Mesenchymal stem cell (in vitro differentiated cells and primary cell): ENCODE results near the gene RBFOX2.

Experiments used
- DNase-seq: peaks from one replicate; pipeline ENCODE4 v3.0.0-alpha.2; 2013
- H2AFZ ChIP-seq: one replicate; pipeline ENCODE4 v1.6.1; 2013; ENCODE audit warnings: low read depth, mild to moderate bottlenecking, control low read depth, inconsistent platforms, low read length, moderate library complexity
- H2AK5ac ChIP-seq: 2 replicates; pipeline ENCODE4 v1.6.1; 2013; ENCODE audit warnings: low read length, moderate library complexity, mild to moderate bottlenecking, inconsistent platforms; ENCODE audit not compliant: severe bottlenecking
- H2BK120ac ChIP-seq: one replicate; pipeline ENCODE4 v1.6.1; 2013; ENCODE audit warnings: low read depth, mild to moderate bottlenecking, inconsistent platforms, low read length, moderate library complexity
- H2BK12ac ChIP-seq, 2 experiments: one replicate each; pipeline ENCODE4 v1.6.1; 2013; ENCODE audit warnings: inconsistent platforms in 2 of 2, low read length in 2 of 2, mild to moderate bottlenecking in 2 of 2, moderate library complexity in 2 of 2, control low read depth in 1 of 2
- H2BK15ac ChIP-seq: one replicate; pipeline ENCODE4 v1.6.1; 2013; ENCODE audit warnings: mild to moderate bottlenecking, low read depth, inconsistent platforms; ENCODE audit not compliant: poor library complexity, severe bottlenecking
- H2BK5ac ChIP-seq: 2 replicates; pipeline ENCODE4 v1.6.1; 2013; ENCODE audit warnings: low read depth, mild to moderate bottlenecking, low read length, control low read depth, inconsistent platforms; ENCODE audit not compliant: poor library complexity, severe bottlenecking
- H3K14ac ChIP-seq, 2 experiments: one replicate each; pipeline ENCODE4 v1.6.1; 2013; ENCODE audit warnings: inconsistent platforms in 2 of 2, low read length in 2 of 2, control low read depth in 1 of 2, mild to moderate bottlenecking in 1 of 2, moderate library complexity in 1 of 2
- H3K18ac ChIP-seq, 2 experiments: one replicate each; pipeline ENCODE4 v1.6.1; 2013; ENCODE audit warnings: inconsistent platforms in 2 of 2, low read length in 2 of 2, control low read depth in 1 of 2, low read depth in 1 of 2, mild to moderate bottlenecking in 1 of 2
- H3K23ac ChIP-seq, 2 experiments: one replicate each; pipeline ENCODE4 v1.6.1; 2013; ENCODE audit warnings: inconsistent platforms in 2 of 2, low read length in 2 of 2, mild to moderate bottlenecking in 2 of 2, moderate library complexity in 2 of 2, control low read depth in 1 of 2
- H3K27ac ChIP-seq: 2 replicates; pipeline ENCODE4 v1.5.1; 2013; ENCODE audit warnings: mild to moderate bottlenecking, moderate library complexity, low read length, control low read depth, inconsistent platforms; ENCODE audit not compliant: poor library complexity, severe bottlenecking
- H3K27me3 ChIP-seq, 2 experiments: 2 replicates each; pipeline versions ENCODE4 v1.6.1 to v1.7.0; 2013; ENCODE audit warnings: low read length in 2 of 2, mild to moderate bottlenecking in 2 of 2, moderate library complexity in 2 of 2, control low read depth in 1 of 2, inconsistent platforms in 1 of 2; ENCODE audit not compliant: control insufficient read depth in 1 of 2, insufficient read depth in 1 of 2
- H3K36me3 ChIP-seq, 2 experiments: 2 replicates each; pipeline versions ENCODE4 v1.6.1 to v1.7.0; 2013; ENCODE audit warnings: low read length in 2 of 2, control low read depth in 1 of 2, inconsistent platforms in 1 of 2, low read depth in 1 of 2, mild to moderate bottlenecking in 1 of 2; ENCODE audit not compliant: insufficient read depth in 2 of 2, control insufficient read depth in 1 of 2
- H3K4ac ChIP-seq, 2 experiments: one replicate each; pipeline ENCODE4 v1.6.1; 2013; ENCODE audit warnings: inconsistent platforms in 2 of 2, low read length in 2 of 2, mild to moderate bottlenecking in 2 of 2, moderate library complexity in 2 of 2, control low read depth in 1 of 2, low read depth in 1 of 2
- H3K4me1 ChIP-seq: 2 replicates; pipeline ENCODE4 v1.6.1; 2013; ENCODE audit warnings: low read depth, low read length, control low read depth; ENCODE audit not compliant: control insufficient read depth, insufficient read depth
- H3K4me2 ChIP-seq: 2 replicates; pipeline ENCODE4 v1.6.1; 2013; ENCODE audit warnings: low read length, mild to moderate bottlenecking, inconsistent platforms; ENCODE audit not compliant: poor library complexity, severe bottlenecking
- H3K4me3 ChIP-seq, 2 experiments: 2 replicates each; pipeline versions ENCODE4 v1.5.1 to v1.7.0; 2013; ENCODE audit warnings: low read length in 2 of 2, mild to moderate bottlenecking in 2 of 2, control low read depth in 1 of 2, low read depth in 1 of 2; ENCODE audit not compliant: insufficient read depth in 1 of 2
- H3K79me1 ChIP-seq: replicated peaks from 2 replicates; pipeline ENCODE4 v1.6.1; 2013; ENCODE audit warnings: mild to moderate bottlenecking, control low read depth, low read length, inconsistent platforms; ENCODE audit not compliant: poor library complexity, severe bottlenecking
- H3K9ac ChIP-seq: 2 replicates; pipeline ENCODE4 v1.7.0; 2013; ENCODE audit warnings: mild to moderate bottlenecking, low read length, moderate library complexity
- H3K9me3 ChIP-seq: 2 replicates; pipeline ENCODE4 v1.7.0; 2013; ENCODE audit warnings: mild to moderate bottlenecking, low read length; ENCODE audit not compliant: control insufficient read depth
- H4K8ac ChIP-seq: one replicate; pipeline ENCODE4 v1.6.1; 2013; ENCODE audit warnings: inconsistent platforms, mild to moderate bottlenecking, low read length, moderate library complexity
- H4K91ac ChIP-seq: one replicate; pipeline ENCODE4 v1.6.1; 2013; ENCODE audit warnings: mild to moderate bottlenecking, low read length, inconsistent platforms
- WGBS: methylation state at CpG from one replicate; pipeline ENCODE4 v1.1.7; 2013; ENCODE audit warnings: mixed read lengths; 5-methylcytosine and 5-hydroxymethylcytosine counted together

RBFOX2 gene

DNA sequence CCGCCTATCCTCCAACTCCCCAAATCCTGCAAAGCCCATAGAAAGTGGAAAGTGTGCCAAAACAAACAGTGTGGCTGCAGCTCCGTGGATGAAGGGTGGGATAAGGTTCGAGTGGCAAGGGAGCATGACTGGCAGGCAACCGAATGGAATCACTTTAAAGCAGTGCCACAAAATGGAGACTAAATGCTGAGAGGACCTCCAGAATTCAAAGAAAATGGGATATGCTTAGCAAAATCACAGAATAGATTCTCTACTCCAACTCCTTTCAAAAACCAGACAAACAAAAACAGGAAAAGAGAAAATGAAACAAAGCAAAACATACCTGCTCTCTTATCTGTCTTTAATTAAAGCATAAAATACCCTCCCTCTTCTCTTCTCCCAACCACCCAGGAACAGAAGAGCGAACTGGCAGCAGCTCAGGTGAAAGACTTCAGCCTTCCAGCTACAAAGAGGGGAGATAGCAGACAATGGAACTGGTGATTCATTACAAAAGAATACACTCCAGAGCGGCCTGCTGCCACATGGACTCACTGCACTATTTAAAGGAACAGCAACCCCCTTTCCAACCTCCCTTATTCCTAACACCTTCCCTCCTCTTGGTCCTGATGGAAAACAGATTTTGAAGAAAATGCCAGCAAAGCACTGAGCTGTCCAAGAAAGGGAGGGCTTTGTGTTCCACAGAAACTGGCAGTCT lies 192.5 kb downstream of the RBFOX2 start:
- peak; percentile 78 for DNase-seq
- no peak overlapping the region for H4K8ac ChIP-seq
- H2AK5ac ChIP-seq = no peak overlapping the region
- no peak overlapping the region for H2AFZ ChIP-seq
- H2BK120ac ChIP-seq = no peak overlapping the region
- no peak overlapping the region for H3K14ac ChIP-seq
- peaks cover 4 to 8% of the 10 kb centered on the region in 2 experiments for H3K36me3 ChIP-seq
- no peak overlapping the region for H3K23ac ChIP-seq
- no peak overlapping the region for H2BK12ac ChIP-seq
- H3K79me1 ChIP-seq = no peaks in the 10 kb centered on the region
- H3K4me3 ChIP-seq = peak overlapping the region; percentile 16 to 86
- no peaks in the 10 kb centered on the region for H3K9me3 ChIP-seq
- H4K91ac ChIP-seq = no peak overlapping the region
- WGBS = 0% methylated on average over 5 of the region's 6 CpGs
- peak overlapping the region; percentile 96 for H3K27ac ChIP-seq
- H2BK5ac ChIP-seq = no peak overlapping the region
- H3K4ac ChIP-seq = peak overlapping the region in 1 of 2 experiments; percentile 57
- peaks cover 2% of the 10 kb centered on the region for H3K4me1 ChIP-seq
- H3K9ac ChIP-seq = peak overlapping the region; percentile 93
- H3K18ac ChIP-seq = peak overlapping the region; percentile 10 to 16
- H3K27me3 ChIP-seq = no peaks in the 10 kb centered on the region
- peak overlapping the region; percentile 31 for H3K4me2 ChIP-seq
- no peak overlapping the region for H2BK15ac ChIP-seq

DNA sequence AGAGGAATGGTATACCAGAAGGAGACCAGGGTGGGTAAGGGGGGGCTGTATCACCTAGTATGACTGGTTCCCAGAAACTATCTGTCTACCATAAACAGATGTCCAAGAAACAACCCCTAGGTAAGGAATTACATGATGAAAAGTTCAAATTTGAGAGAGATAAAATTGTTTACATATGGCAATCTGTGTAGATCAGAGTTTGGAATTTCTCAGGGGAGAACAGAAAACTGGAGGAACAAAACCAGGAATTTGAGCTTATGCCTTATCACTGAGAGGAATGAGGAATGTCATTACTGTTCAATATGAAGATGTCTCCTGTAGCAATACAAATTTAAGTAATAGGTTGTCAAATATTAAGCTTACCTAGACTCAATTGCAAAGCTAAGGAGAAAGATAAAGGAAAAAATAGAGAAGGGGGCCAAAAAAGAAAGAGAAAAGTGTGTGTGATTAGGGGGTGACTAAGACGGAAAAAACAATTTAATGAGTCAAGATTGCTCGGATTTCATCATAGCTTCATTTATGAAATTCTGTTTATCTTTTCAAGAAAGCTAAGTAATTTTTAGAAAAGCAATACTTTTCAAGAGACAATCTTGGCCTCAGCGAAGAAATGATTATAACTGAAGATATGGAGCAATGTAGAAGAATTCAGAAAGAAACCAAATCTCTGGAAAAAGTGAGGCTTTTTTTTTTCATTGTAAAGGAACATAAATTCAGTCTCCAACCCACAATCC lies 193.2 kb downstream of the RBFOX2 start:
- Histone ChIP-seq H2BK5ac (no peak overlapping the region), H3K4ac (no peak overlapping the region), H3K79me1 (no peaks in the 10 kb centered on the region), H3K9me3 (no peaks in the 10 kb centered on the region), H3K23ac (no peak overlapping the region), H2BK15ac (no peak overlapping the region), H3K4me2 (peak overlapping the region; percentile 63), H2BK120ac (no peak overlapping the region), H2BK12ac (no peak overlapping the region), H3K4me3 (peak overlapping the region in 1 of 2 experiments; percentile 86), H3K14ac (no peak overlapping the region), H2AK5ac (no peak overlapping the region), H4K91ac (no peak overlapping the region), H3K27ac (peak overlapping the region; percentile 96), H3K4me1 (peaks cover 2% of the 10 kb centered on the region), H4K8ac (no peak overlapping the region), H3K18ac (peak overlapping the region in 1 of 2 experiments; percentile 16), H3K36me3 (peaks cover 6 to 8% of the 10 kb centered on the region in 2 experiments), H3K9ac (peak overlapping the region; percentile 93), H2AFZ (no peak overlapping the region), H3K27me3 (no peaks in the 10 kb centered on the region)
- WGBS = 14% methylated on average over 1 of the region's 3 CpGs
- DNase-seq = peak; percentile 58

GRCh38 chr22:35834061-35834460 lies 194.6 kb downstream of the RBFOX2 start:
- no peak for DNase-seq
- Histone ChIP-seq H3K4me1 (peaks cover 4% of the 10 kb centered on the region), H3K9me3 (no peaks in the 10 kb centered on the region), H3K4ac (no peak overlapping the region), H3K79me1 (peaks cover 2% of the 10 kb centered on the region), H3K4me3 (peak overlapping the region in 1 of 2 experiments; percentile 86), H2BK5ac (no peak overlapping the region), H3K14ac (no peak overlapping the region), H4K8ac (no peak overlapping the region), H3K18ac (no peak overlapping the region), H2BK12ac (no peak overlapping the region), H2AK5ac (no peak overlapping the region), H4K91ac (no peak overlapping the region), H3K9ac (peak overlapping the region; percentile 93), H2BK120ac (no peak overlapping the region), H2BK15ac (no peak overlapping the region), H3K23ac (no peak overlapping the region), H3K27me3 (no peaks in the 10 kb centered on the region), H3K27ac (no peak overlapping the region), H3K36me3 (peaks cover 6 to 11% of the 10 kb centered on the region in 2 experiments), H3K4me2 (no peak overlapping the region), H2AFZ (no peak overlapping the region)
- no CpG with 5 or more reads among the region's 3 CpGs for WGBS

DNA sequence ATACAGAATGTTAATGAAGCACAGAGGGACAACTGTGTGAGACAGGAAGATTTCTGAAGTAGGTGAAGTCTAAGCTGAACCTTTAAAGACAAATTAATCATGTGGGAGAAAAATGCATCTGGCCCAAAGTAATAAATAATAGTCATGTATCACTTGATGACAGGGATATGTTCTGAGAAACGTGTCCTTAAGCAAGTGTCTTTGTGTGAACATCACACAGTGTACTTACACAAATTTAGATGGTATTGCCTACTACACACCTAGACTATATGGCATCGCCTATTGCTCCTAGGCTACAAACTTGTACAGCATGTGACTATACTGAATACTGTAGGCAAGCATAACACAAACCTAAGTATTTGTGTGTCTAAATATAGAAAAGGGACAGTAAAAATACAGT lies 198.3 kb downstream of the RBFOX2 start:
- H3K27ac ChIP-seq = no peak overlapping the region
- H2BK12ac ChIP-seq = no peak overlapping the region
- H2AFZ ChIP-seq = no peak overlapping the region
- H2BK5ac ChIP-seq = no peak overlapping the region
- H3K27me3 ChIP-seq = no peaks in the 10 kb centered on the region
- no peak overlapping the region for H2BK15ac ChIP-seq
- H3K18ac ChIP-seq = no peak overlapping the region
- peaks cover 2% of the 10 kb centered on the region for H3K4me1 ChIP-seq
- no peaks in the 10 kb centered on the region for H3K9me3 ChIP-seq
- WGBS = no CpG with 5 or more reads among the region's 2 CpGs
- no peak overlapping the region for H3K4ac ChIP-seq
- H2BK120ac ChIP-seq = no peak overlapping the region
- no peak overlapping the region for H4K8ac ChIP-seq
- H3K79me1 ChIP-seq = peaks cover 2% of the 10 kb centered on the region
- no peak for DNase-seq
- H2AK5ac ChIP-seq = no peak overlapping the region
- no peak overlapping the region for H3K14ac ChIP-seq
- no peak overlapping the region for H4K91ac ChIP-seq
- H3K36me3 ChIP-seq = peaks cover 9 to 16% of the 10 kb centered on the region in 2 experiments
- H3K4me3 ChIP-seq = no peak overlapping the region
- no peak overlapping the region for H3K9ac ChIP-seq
- no peak overlapping the region for H3K23ac ChIP-seq
- H3K4me2 ChIP-seq = no peak overlapping the region
